Fibroblast of skin of left quadriceps (primary cell): ENCODE measurements around the gene SRPK2.
"Not testable (repeated sequence)": the region's sequence is repeated elsewhere in the genome, so short reads cannot be mapped to it uniquely, and the experiment has no call there.

Experiments
- DNase-seq, 2 experiments: peaks; one replicate each; pipeline ENCODE4 v3.0.0-alpha.2; 2013; ENCODE audit warnings: low read depth in 2 of 2

SRPK2 gene

DNA sequence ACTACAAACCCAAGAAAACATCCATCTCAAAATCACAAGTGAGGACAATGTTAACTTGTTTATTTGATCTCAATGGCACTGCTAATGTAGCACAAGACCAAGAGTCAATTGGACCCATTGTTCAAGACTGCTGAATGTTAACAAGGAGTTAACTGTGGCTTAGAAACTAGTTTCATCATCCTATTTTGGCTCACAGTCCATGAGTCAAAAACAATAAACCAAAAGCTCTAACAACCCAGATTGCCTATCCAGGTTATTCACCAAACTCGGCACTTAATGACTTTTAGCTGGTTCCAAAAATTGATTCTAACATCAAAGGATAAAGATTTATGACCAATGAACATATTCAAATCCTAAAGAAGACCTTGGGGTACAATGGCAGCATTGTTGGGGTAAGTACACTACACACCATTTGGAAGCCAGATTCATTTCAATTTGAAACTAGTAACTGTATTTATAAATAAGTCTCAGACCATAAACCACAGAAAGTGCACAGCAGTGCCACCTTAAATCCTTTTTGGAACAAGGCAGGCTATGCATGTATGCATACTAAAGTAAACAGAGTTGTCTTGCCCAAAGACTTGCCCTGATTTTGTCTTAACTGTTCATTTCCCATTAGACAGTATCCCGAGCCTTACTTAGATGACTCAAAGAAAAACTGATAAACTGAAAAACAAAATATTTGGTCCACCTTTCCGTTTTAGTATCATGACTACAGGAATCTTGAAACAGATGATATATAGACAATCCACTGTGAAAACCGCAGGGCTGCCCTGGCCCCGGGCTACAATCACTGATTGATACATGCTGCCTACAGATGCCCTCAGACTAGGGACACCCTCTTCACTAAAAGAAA, 84.5 kb downstream of the SRPK2 start:
- DNase-seq: peak in 1 of 2 experiments; percentile 4

- DNase-seq: not testable (repeated sequence)
These were observed 88.1 kb downstream of the SRPK2 start for GRCh38 chr7:105300587-105300986.

DNA sequence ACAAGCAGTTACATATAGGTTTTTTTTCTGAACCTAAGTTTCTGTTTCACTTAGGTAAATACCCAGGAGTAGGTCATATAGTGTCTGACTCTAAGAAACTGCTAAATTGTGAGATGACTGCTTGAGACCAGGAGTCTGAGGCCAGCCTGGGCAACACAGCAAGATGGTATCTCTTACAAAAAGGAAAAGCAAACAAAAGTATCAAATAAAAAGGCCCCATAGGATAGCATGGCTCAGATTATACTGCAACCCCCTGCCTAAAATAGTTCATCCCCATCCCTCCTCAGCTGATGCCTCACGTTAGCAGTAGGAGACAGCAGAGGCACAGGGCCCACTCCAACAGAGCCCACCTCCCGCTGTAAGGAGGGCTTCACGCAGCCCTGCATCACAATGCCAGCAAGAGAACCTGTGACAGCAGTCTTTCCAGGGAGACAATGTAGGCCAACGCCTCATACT, 90.3 kb downstream of the SRPK2 start:
- no peak for DNase-seq

- DNase-seq: no peak
These were observed 90.7 kb downstream of the SRPK2 start for GRCh38 chr7:105297985-105298384.

- no peak for DNase-seq
These were observed 91.4 kb downstream of the SRPK2 start for GRCh38 chr7:105297309-105297708.

- no peak for DNase-seq
These were observed 92.2 kb downstream of the SRPK2 start for GRCh38 chr7:105296491-105296890.

DNA sequence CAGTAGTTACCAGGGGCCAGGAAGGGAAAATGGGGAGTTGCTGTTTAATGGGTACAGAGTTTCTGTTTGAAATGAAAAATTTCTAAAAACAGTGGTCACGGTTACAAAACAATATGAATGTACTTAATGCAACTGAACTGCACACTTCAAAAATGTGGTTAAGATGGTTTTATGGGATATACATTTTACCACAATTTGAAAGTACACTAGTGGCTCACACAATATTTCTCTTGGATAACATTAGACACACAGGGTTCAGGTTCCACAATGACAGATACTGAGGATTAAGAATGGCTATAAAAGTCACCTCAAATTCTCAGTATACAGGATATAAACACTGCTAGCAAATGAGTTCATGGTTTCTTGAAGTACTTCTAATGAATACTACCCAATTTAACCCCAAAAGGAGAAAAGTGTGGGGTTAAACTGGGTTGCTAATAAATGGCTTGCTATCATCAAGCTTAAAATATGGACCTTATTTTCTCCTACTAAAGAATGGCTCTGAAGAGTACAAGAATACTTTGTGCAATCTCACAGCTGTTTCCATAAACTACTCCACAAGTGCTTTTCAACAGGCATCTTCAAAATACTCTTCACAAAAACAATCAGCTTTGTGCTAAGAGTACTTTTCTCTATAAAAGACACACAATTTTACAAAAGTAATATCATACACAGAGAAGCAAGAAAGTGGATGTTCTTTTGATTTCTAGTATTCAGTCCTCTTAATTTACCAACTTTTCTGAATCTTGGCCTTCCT, 92.9 kb downstream of the SRPK2 start:
- no peak for DNase-seq

DNA sequence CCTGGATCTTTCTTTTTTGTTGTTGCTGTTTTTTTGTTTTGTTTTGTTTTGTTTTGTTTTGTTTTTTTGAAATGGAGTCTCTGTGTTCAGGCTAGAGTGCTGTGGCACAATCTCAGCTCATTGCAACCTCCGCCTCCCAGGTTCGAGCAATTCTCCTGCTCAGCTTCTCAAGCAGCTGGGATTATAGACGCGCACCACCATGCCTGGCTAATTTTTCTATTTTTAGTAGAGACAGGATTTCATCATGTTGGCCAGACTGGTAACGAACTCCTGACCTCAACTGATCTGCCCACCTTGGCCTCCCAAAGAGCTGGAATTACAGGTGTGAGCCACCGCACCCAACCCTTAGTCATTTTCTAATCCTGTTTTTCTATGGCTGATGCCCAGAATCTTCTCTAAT, 94.2 kb downstream of the SRPK2 start:
- DNase-seq: not testable (repeated sequence)

DNA sequence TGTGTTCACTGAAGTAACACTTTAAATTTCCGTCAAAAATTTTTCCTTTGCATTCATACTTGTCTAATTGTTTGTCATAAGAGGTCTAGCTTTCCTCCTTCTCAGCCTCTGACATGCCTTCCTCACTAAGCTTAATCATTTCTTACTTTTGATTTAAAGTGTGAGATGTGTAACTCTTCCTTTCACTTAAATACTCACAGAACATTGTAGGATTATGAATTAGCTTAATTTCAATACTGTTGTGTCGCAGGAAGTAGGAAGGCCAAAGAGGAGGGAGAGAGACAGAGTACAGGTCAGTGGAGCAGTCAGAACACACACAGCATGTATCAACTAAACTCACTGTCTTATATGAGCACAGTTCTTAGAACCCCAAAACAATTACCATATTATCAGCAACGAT, 99.0 kb downstream of the SRPK2 start:
- DNase-seq: no peak

GRCh38 chr7:105286441-105286840, 102.3 kb downstream of the SRPK2 start:
- DNase-seq: no peak

DNA sequence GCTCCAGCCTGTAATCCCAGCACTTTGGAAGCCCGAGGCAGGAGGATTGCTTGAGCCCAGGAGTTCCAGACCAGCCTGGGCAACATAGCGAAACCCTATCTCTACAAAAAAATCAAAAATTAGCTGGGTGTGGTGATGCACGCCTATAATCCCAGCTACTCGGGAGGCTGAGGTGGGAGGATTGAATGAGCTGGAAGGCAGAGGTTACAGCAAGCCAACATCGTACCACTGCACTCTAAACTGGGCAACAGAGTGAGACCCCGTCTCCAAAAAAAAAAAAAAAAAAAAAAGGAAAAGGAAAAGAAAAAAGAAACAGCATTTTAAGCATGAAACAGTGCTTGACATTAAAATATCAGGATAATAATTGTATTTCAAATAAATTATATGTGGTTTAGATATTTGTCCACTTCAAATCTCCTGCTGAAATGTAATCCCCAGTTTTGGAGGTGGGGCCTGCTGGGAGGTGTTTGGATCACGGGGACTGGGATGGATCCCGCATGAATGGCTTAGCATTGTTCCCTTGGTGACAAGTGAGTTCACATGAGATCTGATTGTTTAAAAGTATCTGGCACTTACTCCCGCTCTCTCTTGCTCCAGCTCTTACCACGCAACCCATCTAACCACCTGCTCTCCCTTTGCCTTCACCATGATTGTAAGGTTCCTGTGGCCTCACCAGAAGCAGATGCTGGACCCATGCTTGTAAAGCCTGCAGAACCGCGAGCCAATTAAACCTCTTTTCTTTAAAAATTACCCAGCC, 103.4 kb downstream of the SRPK2 start:
- DNase-seq: no peak

GRCh38 chr7:105284014-105284413, 104.7 kb downstream of the SRPK2 start:
- no peak for DNase-seq

GRCh38 chr7:105281966-105282365, 106.8 kb downstream of the SRPK2 start:
- no peak for DNase-seq

GRCh38 chr7:105279688-105280007, 109.1 kb downstream of the SRPK2 start:
- no peak for DNase-seq

DNA sequence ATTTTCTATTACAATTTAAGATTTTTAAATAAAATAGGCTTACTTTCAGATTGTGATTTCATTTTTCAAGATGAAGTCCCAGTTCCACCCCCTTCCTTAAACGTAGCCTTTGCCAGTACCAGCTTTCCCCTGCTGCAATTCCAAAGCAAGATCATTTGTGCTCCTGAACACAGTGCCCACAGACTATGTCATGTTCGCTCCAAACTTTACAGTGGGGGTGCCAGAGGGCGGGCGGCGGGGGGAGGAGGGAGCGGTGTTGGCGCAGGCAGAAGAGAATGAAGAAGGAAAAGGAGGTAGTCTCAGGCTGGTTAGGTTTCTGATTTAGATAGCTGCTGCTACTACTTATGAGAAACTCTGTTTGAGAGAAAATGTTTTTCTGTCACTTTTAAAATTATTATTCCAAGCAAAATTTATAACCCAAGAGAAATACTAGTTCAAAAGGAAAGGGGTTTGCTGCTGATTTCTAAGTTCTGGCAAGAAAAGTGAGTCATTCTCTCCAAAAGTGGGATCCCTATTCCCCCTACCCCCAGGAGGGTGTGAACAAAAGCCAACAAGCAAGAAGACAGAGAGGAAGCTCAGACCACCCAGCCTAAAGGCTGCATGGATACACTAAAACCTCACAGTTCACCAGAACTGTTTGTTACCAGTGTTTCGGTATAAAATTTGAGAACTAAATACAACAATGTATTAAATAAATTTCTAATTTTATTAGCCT, 109.6 kb downstream of the SRPK2 start:
- DNase-seq: no peak

DNA sequence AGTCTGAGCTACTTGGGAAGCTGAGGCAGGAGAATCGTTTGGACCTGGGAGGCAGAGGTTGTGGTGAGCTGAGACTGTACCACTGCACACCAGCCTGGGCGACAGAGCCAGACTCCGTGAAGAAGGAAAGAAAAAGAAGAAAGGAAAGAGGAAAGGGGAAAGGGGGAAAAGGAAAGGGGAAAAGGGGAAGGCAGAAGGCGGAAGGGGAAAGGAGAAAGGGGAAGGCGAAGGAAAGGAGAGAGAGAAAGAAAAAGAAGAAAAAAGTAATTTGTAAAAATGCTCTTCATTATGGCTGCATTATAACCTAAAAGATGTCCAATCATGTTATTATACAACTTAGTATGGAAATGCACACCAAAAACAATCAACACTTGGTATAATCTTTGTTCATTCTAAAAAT, 110.2 kb downstream of the SRPK2 start:
- no peak for DNase-seq

- DNase-seq: no peak
These were observed 111.4 kb downstream of the SRPK2 start for GRCh38 chr7:105277341-105277740.

DNA sequence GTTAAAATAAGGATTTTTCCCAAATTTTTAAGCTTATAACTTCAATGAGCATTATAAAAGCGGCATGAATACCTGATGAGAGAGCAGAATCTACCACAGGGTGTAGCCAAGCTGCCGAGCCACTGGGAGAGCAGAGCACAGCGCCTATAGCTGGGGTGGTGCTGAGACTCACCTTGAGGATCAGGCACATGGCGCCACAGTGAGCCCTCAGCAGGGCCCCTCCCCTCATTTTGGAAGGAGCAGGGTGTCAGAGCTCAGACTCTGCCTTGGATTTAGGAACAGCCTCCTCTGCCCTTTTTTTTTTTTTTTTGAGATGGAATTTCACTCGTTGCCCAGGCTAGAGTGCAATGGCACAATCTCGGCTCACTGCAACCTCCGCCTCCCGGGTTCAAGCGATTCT, 118.6 kb downstream of the SRPK2 start:
- no peak for DNase-seq

GRCh38 chr7:105269397-105269796, 119.3 kb downstream of the SRPK2 start:
- DNase-seq: no peak

GRCh38 chr7:105268511-105269392, 120.0 kb downstream of the SRPK2 start:
- DNase-seq: peak; percentile 36 to 45

DNA sequence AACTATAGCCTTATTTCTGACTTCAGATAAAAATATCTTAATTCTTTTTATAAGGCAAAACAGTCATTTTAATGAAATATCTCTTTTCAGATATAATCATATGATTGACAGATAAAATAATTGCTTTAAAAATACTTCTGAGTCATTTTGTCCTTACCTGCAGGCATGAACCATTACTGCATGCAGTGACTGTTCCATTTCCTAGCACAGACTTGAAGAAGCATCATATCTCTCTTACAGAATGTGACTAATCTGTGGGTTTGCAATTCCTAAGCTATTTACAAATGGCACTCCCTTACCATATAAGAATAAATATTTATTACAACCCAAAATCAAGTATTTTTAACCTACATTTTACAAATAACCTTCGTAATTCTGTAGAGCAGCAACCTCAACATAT, 120.7 kb downstream of the SRPK2 start:
- DNase-seq: peak in 1 of 2 experiments; percentile 20
